Measurements from ENCODE around the gene OCIAD2. TPM values are rescaled to one million over a fixed set of nuclear protein-coding genes. Genes with fewer than 3 reads are reported as not detected.
"Not testable (repeated sequence)": the region's sequence is repeated elsewhere in the genome, so short reads cannot be mapped to it uniquely, and the experiment has no call there.

Gene OCIAD2
- total RNA-seq, 1 experiment from 2014 or later, result 261 TPM

- no peak for DNase-seq (ENCODE audit: low read depth)
These were observed 51.6 kb downstream of the OCIAD2 start for GRCh38 chr4:48854982-48855381.

GRCh38 chr4:48854395-48854683 is 52.2 kb downstream of the OCIAD2 start:
- no peak for DNase-seq (ENCODE audit: low read depth)

GRCh38 chr4:48853604-48854394 is 52.8 kb downstream of the OCIAD2 start:
- no peak for DNase-seq (ENCODE audit: low read depth)

GRCh38 chr4:48851651-48852050 is 54.9 kb downstream of the OCIAD2 start:
- no peak for DNase-seq (ENCODE audit: low read depth)

- DNase-seq (ENCODE audit: low read depth), result not testable (repeated sequence)
These were observed 57.8 kb downstream of the OCIAD2 start for GRCh38 chr4:48848799-48849198.

- DNase-seq (ENCODE audit: low read depth), result no peak
These were observed 61.7 kb downstream of the OCIAD2 start for GRCh38 chr4:48844843-48845242.

GRCh38 chr4:48841045-48841827 is 65.3 kb downstream of the OCIAD2 start:
- DNase-seq (ENCODE audit: low read depth), result no peak

GRCh38 chr4:48836658-48837057 is 69.9 kb downstream of the OCIAD2 start:
- no peak for DNase-seq (ENCODE audit: low read depth)

Small RNA genes within 50 kb of the gene (small RNA-seq; reads per million reads assigned to genes)
- gene AC020593.1 (not detected), gene RNU6-158P (not detected)

Other genes with a start within 250 kb of the OCIAD2 start
- 34.5 and 37.3 TPM in 2 replicates for gene FRYL, start 126.5 kb downstream of the OCIAD2 start, total RNA-seq (2014; rRNA removed; shearing (Covaris generic))
- 109 and 118 TPM in 2 replicates for gene OCIAD1, start 75.7 kb downstream of the OCIAD2 start, total RNA-seq (2014; rRNA removed; shearing (Covaris generic))
- gene CWH43, start 79.5 kb upstream of the OCIAD2 start, total RNA-seq (2014; rRNA removed; shearing (Covaris generic)), result not detected in 2 replicates

Measured in HT1080 (cell line).